Measurements from ENCODE around the gene CTDP1. TPM values are rescaled to one million over a fixed set of nuclear protein-coding genes. Genes with fewer than 3 reads are reported as not detected.

The CTDP1 gene
- polyA plus RNA-seq, 1 donor (not counting 4 experiments of a cell fraction or from before 2014, with no cell fraction given), result 9.2 TPM

- Histone ChIP-seq H3K4me2 (ENCODE audit: control insufficient read depth, extremely low read depth, insufficient read depth, low read depth, low read length) (no peak overlapping the region), H2AFZ (ENCODE audit: control insufficient read depth, low read length) (no peak overlapping the region), H3K4me3 (ENCODE audit: control insufficient read depth in 2 of 3, extremely low read depth in 1 of 3, insufficient read depth in 2 of 3, low read depth in 1 of 3, low read length in 3 of 3) (no peak overlapping the region), H4K20me1 (ENCODE audit: control insufficient read depth, extremely low read depth, insufficient read depth, low read length) (peaks cover 6% of the 10 kb centered on the region), H3K79me2 (ENCODE audit: control insufficient read depth, insufficient read depth, low read length) (no peaks in the 10 kb centered on the region), H3K27me3 (ENCODE audit: control insufficient read depth, extremely low read depth, insufficient read depth, low read length) (no peaks in the 10 kb centered on the region), H3K36me3 (ENCODE audit: control insufficient read depth in 2 of 2, extremely low read depth in 1 of 2, insufficient read depth in 2 of 2, low read length in 2 of 2) (peaks cover 8% of the 10 kb centered on the region in 2 experiments), H3K9ac (ENCODE audit: control insufficient read depth, extremely low read depth, insufficient read depth, low read length) (no peak overlapping the region), H3K9me3 (ENCODE audit: control insufficient read depth, low read depth, low read length) (no peaks in the 10 kb centered on the region), H3K9me1 (ENCODE audit: control insufficient read depth, extremely low read depth, insufficient read depth, low read length) (no peaks in the 10 kb centered on the region), H3K27ac (ENCODE audit: control insufficient read depth, insufficient read depth, low read length) (no peak overlapping the region), H3K4me1 (ENCODE audit: control insufficient read depth, extremely low read depth, insufficient read depth, low read length) (no peaks in the 10 kb centered on the region)
- dilution Hi-C loops (cut with MboI; ENCODE audit: extremely low pct_ligation_motif_present, low sequenced_read_pairs), result no loop called here
- FAIRE-seq, result no peak
- TF ChIP-seq, protein P1, sequence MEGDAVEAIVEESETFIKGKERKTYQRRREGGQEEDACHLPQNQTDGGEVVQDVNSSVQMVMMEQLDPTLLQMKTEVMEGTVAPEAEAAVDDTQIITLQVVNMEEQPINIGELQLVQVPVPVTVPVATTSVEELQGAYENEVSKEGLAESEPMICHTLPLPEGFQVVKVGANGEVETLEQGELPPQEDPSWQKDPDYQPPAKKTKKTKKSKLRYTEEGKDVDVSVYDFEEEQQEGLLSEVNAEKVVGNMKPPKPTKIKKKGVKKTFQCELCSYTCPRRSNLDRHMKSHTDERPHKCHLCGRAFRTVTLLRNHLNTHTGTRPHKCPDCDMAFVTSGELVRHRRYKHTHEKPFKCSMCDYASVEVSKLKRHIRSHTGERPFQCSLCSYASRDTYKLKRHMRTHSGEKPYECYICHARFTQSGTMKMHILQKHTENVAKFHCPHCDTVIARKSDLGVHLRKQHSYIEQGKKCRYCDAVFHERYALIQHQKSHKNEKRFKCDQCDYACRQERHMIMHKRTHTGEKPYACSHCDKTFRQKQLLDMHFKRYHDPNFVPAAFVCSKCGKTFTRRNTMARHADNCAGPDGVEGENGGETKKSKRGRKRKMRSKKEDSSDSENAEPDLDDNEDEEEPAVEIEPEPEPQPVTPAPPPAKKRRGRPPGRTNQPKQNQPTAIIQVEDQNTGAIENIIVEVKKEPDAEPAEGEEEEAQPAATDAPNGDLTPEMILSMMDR (optimal IDR thresholded peaks at IDR 0.05 in 1 of 3, IDR thresholded peaks at IDR 0.05 in 1 of 3, conservative IDR thresholded peaks at IDR 0.05 in 1 of 3; ENCODE audit: extremely low read depth in 1 of 3, insufficient read depth in 2 of 3, low read length in 3 of 3), result no peak
- TF ChIP-seq EZH2 (IDR thresholded peaks at IDR 0.05; ENCODE audit: low read length), result no peak
- DNase-seq (ENCODE audit: low read depth, low spot score), result no peak
These were observed 68.9 kb downstream of the CTDP1 start for GRCh38 chr18:79748321-79749180.

DNA sequence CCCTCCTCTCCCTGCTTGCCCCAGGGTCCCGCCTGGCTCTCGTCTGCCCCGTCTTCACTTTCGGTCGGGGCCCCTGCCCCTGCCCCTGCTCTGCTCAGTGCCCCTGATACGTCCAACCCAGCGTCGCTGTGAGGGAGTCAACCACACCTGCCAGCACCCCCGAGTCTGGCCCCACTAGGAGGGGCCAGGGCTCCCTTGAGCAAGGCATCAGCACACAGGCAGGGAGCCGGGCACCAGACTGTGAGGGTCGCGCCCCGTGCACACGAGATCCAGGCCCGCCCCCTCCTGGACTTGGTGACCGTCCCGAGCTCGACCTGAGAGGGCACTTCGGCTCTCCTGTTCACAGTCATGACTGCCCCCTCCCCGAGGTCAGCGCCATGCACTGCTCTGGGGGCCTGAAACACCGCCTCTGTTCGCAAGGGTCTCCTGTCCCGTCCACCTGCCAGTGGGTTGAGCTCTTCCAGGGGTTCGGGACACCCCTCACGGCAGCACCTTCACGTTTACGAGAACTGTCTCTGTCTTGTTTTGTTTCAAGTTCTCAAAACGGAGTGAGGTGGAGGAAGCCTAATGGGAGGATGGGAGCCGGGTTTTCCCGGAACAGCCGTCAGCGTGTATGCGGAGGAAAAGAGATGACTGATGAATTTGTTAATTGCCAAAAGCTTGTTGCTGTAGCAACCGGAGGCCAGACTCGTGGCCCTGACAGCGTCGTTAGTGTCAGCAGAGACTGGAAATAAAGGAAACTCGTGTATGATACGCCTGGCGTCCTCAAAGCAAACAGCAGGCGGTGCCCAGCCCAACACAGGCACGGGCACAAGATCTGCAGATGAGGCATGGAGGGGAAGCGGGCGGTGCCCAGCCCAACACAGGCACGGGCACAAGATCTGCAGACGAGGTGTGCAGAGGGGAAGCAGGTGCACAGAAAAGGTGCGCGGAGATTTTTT, 69.9 kb downstream of the CTDP1 start:
- Histone ChIP-seq H3K9me3 (ENCODE audit: control insufficient read depth, low read depth, low read length) (no peaks in the 10 kb centered on the region), H3K4me2 (ENCODE audit: control insufficient read depth, extremely low read depth, insufficient read depth, low read depth, low read length) (no peak overlapping the region), H4K20me1 (ENCODE audit: control insufficient read depth, extremely low read depth, insufficient read depth, low read length) (peaks cover 6% of the 10 kb centered on the region), H3K4me3 (ENCODE audit: control insufficient read depth in 2 of 3, extremely low read depth in 1 of 3, insufficient read depth in 2 of 3, low read depth in 1 of 3, low read length in 3 of 3) (no peak overlapping the region), H3K36me3 (ENCODE audit: control insufficient read depth in 2 of 2, extremely low read depth in 1 of 2, insufficient read depth in 2 of 2, low read length in 2 of 2) (peaks cover 13% of the 10 kb centered on the region in 2 experiments), H3K79me2 (ENCODE audit: control insufficient read depth, insufficient read depth, low read length) (no peaks in the 10 kb centered on the region), H3K27ac (ENCODE audit: control insufficient read depth, insufficient read depth, low read length) (no peak overlapping the region), H3K27me3 (ENCODE audit: control insufficient read depth, extremely low read depth, insufficient read depth, low read length) (no peaks in the 10 kb centered on the region), H3K9ac (ENCODE audit: control insufficient read depth, extremely low read depth, insufficient read depth, low read length) (no peak overlapping the region), H3K9me1 (ENCODE audit: control insufficient read depth, extremely low read depth, insufficient read depth, low read length) (no peaks in the 10 kb centered on the region), H2AFZ (ENCODE audit: control insufficient read depth, low read length) (no peak overlapping the region), H3K4me1 (ENCODE audit: control insufficient read depth, extremely low read depth, insufficient read depth, low read length) (no peaks in the 10 kb centered on the region)
- no peak for DNase-seq (ENCODE audit: low read depth, low spot score)
- dilution Hi-C loops (cut with MboI; ENCODE audit: extremely low pct_ligation_motif_present, low sequenced_read_pairs), result no loop called here
- TF ChIP-seq, protein P1 (optimal IDR thresholded peaks at IDR 0.05 in 1 of 3, IDR thresholded peaks at IDR 0.05 in 1 of 3, conservative IDR thresholded peaks at IDR 0.05 in 1 of 3; ENCODE audit: extremely low read depth in 1 of 3, insufficient read depth in 2 of 3, low read length in 3 of 3), result no peak
- no peak for TF ChIP-seq EZH2 (IDR thresholded peaks at IDR 0.05; ENCODE audit: low read length)
- no peak for FAIRE-seq

All from keratinocyte (primary cell).